Right lobe of liver (tissue), 6 donors: ENCODE measurements around the gene GNAZ. TPM values are rescaled to one million over a fixed set of nuclear protein-coding genes. Genes with fewer than 3 reads are reported as not detected.
A peak's percentile ranks its signal among the peaks of the same experiment; 100 is the strongest.

ENCODE experiments used
- ATAC-seq, 4 donors: fragments of 200-7000 bp; cut with Tn5 transposase; one replicate each; pipeline ENCODE4 v1.9.1; 2020; ENCODE audit warnings: mild to moderate bottlenecking in 4 of 4, moderate library complexity in 4 of 4
- DNase-seq, 3 donors: peaks; one replicate each; pipeline ENCODE4 v3.0.0-alpha.2; 2020
- H3K27ac ChIP-seq, 3 donors: fragments of 200-600 bp; one replicate each; pipeline ENCODE4 v1.8.0; 2022
- H3K27me3 ChIP-seq, 2 donors: fragments of 200-600 bp; one replicate each; pipeline ENCODE4 v1.8.0; 2022
- H3K36me3 ChIP-seq, 4 donors: fragments of 200-600 bp; sonication (generic) in 1 of 4; one replicate each; pipeline versions ENCODE4 v1.5.1 to v1.8.0; 2017 to 2022; ENCODE audit warnings: control low read depth in 1 of 4
- H3K4me1 ChIP-seq, 4 donors: fragments of 200-600 bp; sonication (generic) in 1 of 4; one replicate each; pipeline versions ENCODE4 v1.5.1 to v1.8.0; 2017 to 2022; ENCODE audit warnings: control low read depth in 1 of 4
- H3K4me3 ChIP-seq, 3 donors: fragments of 200-600 bp; one replicate each; pipeline ENCODE4 v1.8.0; 2022
- H3K9me3 ChIP-seq, 4 donors: fragments of 200-600 bp; sonication (generic) in 1 of 4; one replicate each; pipeline versions ENCODE4 v1.5.1 to v1.8.0; 2017 to 2022; ENCODE audit warnings: control low read depth in 1 of 4
- CTCF ChIP-seq, 4 donors: fragments of 200-600 bp in 3 of 4; fragments of 450-650 bp in 1 of 4; IDR thresholded peaks; one replicate each; pipeline versions ENCODE4 v1.5.1 to v1.8.0; 2016 to 2022; ENCODE audit warnings: antibody characterized with exemption in 4 of 4, mild to moderate bottlenecking in 2 of 4
- POLR2A ChIP-seq: fragments of 450-650 bp; IDR thresholded peaks from one replicate; pipeline ENCODE4 v1.6.1; 2017; ENCODE audit warnings: antibody characterized with exemption, mild to moderate bottlenecking
- WGBS: methylation state at CpG from one replicate; pipeline ENCODE4 v1.1.6; 2018; ENCODE audit warnings: low coverage, low lambda C conversion rate; ENCODE audit not compliant: insufficient coverage; ENCODE audit errors: missing lambda C conversion rate; 5-methylcytosine and 5-hydroxymethylcytosine counted together
- intact Hi-C, 2 donors: fragments of 100-400 bp; cut with DNase I; formaldehyde crosslinking; loops; one replicate each; pipeline versions ENCODE4 v1.11.2 to v1.14.1; 2022
- total RNA-seq, 6 experiments: library from RNA; depleted of rRNA in 2 of 6; stranded (reverse); fragments of >200 nt in 2 of 6; fragmentation: NEBNext Ultra II Directional in 3 of 6; extraction: Animal tissue kit (Norgen Biotek cat#: 25700) in 3 of 6; gene quantifications; one replicate each; pipeline versions ENCODE4 v1.1.0 to v1.2.4, GENCODE V29; 2016 to 2023
- donor health status: DM: no; HTN: yes; CAD: no.
- donor health status: DM: no; HTN: no; CAD: no.
- donor health status: DM: no; HTN: no; CAD: no.
- donor health status: DM: no; HTN: yes; CAD: no.
- donor health status: DM: no; HTN: yes; CAD: no.

The GNAZ gene
- total RNA-seq, 6 experiments from 2014 or later: 0.15 to 1.5 (median 0.53) TPM

GRCh38 chr22:23079240-23079768 is 9.0 kb downstream of the GNAZ start:
- intact Hi-C loops: no loop called here
- ATAC-seq (peak in 3 of 4 donors; percentile 43 to 60 (median 55)), DNase-seq (peak in 1 of 3 donors; percentile 71)
- WGBS: 100% methylated on average over 2 of the region's 9 CpGs
- H3K4me1 ChIP-seq: peaks cover 0 to 10% (median 0%) of the 10 kb centered on the region in 4 donors
- H3K27ac ChIP-seq: no peak overlapping the region
- TF ChIP-seq CTCF (IDR thresholded peaks at IDR 0.05): no peak
- TF ChIP-seq POLR2A: no peak
- no peaks in the 10 kb centered on the region for H3K27me3 ChIP-seq
- H3K4me3 ChIP-seq: no peak overlapping the region
- H3K36me3 ChIP-seq: no peaks in the 10 kb centered on the region
- no peaks in the 10 kb centered on the region for H3K9me3 ChIP-seq

GRCh38 chr22:23079814-23080521 is 9.6 kb downstream of the GNAZ start:
- DNase-seq: peak in 1 of 3 donors; percentile 48
- H3K4me3 ChIP-seq: no peak overlapping the region
- peaks cover 0 to 10% (median 0%) of the 10 kb centered on the region in 4 donors for H3K4me1 ChIP-seq
- 67% methylated on average over 6 of the region's 9 CpGs for WGBS
- no peak for TF ChIP-seq CTCF (IDR thresholded peaks at IDR 0.05)
- no peak for TF ChIP-seq POLR2A
- intact Hi-C loops: no loop called here
- no peak overlapping the region for H3K27ac ChIP-seq
- peak in 3 of 4 donors; percentile 30 to 42 (median 35) for ATAC-seq
- no peaks in the 10 kb centered on the region for H3K36me3 ChIP-seq
- H3K9me3 ChIP-seq: no peaks in the 10 kb centered on the region
- H3K27me3 ChIP-seq: no peaks in the 10 kb centered on the region

- no peak overlapping the region for H3K4me3 ChIP-seq
- H3K4me1 ChIP-seq: peaks cover 0 to 10% (median 0%) of the 10 kb centered on the region in 4 donors
- WGBS: 79% methylated on average over 10 of the region's 11 CpGs
- ATAC-seq (no peak), DNase-seq (no peak)
- no peaks in the 10 kb centered on the region for H3K36me3 ChIP-seq
- intact Hi-C loops: no loop called here
- H3K27ac ChIP-seq: no peak overlapping the region
- no peaks in the 10 kb centered on the region for H3K9me3 ChIP-seq
- TF ChIP-seq POLR2A (no peak), CTCF (IDR thresholded peaks at IDR 0.05) (no peak)
- no peaks in the 10 kb centered on the region for H3K27me3 ChIP-seq
Measured at GRCh38 chr22:23080613-23081290, 10.4 kb downstream of the GNAZ start.

GRCh38 chr22:23082534-23083314 is 12.4 kb downstream of the GNAZ start:
- Histone ChIP-seq H3K9me3 (no peaks in the 10 kb centered on the region), H3K27me3 (no peaks in the 10 kb centered on the region), H3K4me1 (peaks cover 0 to 10% (median 0%) of the 10 kb centered on the region in 4 donors), H3K27ac (no peak overlapping the region), H3K4me3 (no peak overlapping the region), H3K36me3 (no peaks in the 10 kb centered on the region)
- TF ChIP-seq CTCF (IDR thresholded peaks at IDR 0.05): no peak
- 82% methylated on average over 4 of the region's 5 CpGs for WGBS
- no peak for DNase-seq
- no peak for ATAC-seq
- intact Hi-C loops: no loop called here
